Karpas-422 (cell line): ENCODE data around the gene TBC1D17. TPM values are rescaled to one million over a fixed set of nuclear protein-coding genes. Genes with fewer than 3 reads are reported as not detected.
A peak's percentile ranks its signal among the peaks of the same experiment; 100 is the strongest.

Experiments used
- DNase-seq: peaks from one replicate; pipeline ENCODE4 v3.0.0-alpha.2; 2015
- H2AFZ ChIP-seq: fragments of 200-600 bp; sonication (generic); 2 replicates; pipeline ENCODE4 v1.6.1; 2014; ENCODE audit warnings: antibody characterized with exemption, low read length, mixed read lengths
- H3K27ac ChIP-seq: fragments of 200-600 bp; sonication (generic); 2 replicates; pipeline ENCODE4 v1.5.1; 2014; ENCODE audit warnings: mild to moderate bottlenecking, low read length, moderate library complexity
- H3K27me3 ChIP-seq: fragments of 200-600 bp; sonication (generic); 2 replicates; pipeline ENCODE4 v1.6.1; 2014; ENCODE audit warnings: low read length, mixed read lengths
- H3K36me3 ChIP-seq: fragments of 200-600 bp; sonication (generic); 2 replicates; pipeline ENCODE4 v1.6.1; 2014; ENCODE audit warnings: low read length, mixed read lengths; ENCODE audit not compliant: insufficient read depth
- H3K4me1 ChIP-seq: fragments of 200-600 bp; sonication (generic); 2 replicates; pipeline ENCODE4 v1.6.1; 2014; ENCODE audit warnings: mild to moderate bottlenecking, low read length, mixed read lengths
- H3K4me2 ChIP-seq: fragments of 200-600 bp; sonication (generic); 2 replicates; pipeline ENCODE4 v1.6.1; 2014; ENCODE audit warnings: low read length, low read depth, mild to moderate bottlenecking; ENCODE audit not compliant: poor library complexity, severe bottlenecking
- H3K4me3 ChIP-seq: fragments of 200-600 bp; sonication (generic); 2 replicates; pipeline ENCODE4 v1.5.1; 2014; ENCODE audit warnings: mild to moderate bottlenecking, antibody characterized with exemption, low read length, mixed read lengths
- H3K79me2 ChIP-seq: fragments of 200-600 bp; sonication (generic); 2 replicates; pipeline ENCODE4 v1.6.1; 2014; ENCODE audit warnings: mild to moderate bottlenecking, low read length, mixed read lengths
- H3K9ac ChIP-seq: fragments of 200-600 bp; sonication (generic); 2 replicates; pipeline ENCODE4 v1.6.0; 2014; ENCODE audit warnings: low read length
- H3K9me2 ChIP-seq: fragments of 200-600 bp; sonication (generic), shearing (Covaris generic); replicated peaks from 2 replicates; pipeline ENCODE4 v1.6.0; 2014; ENCODE audit warnings: mild to moderate bottlenecking, low read length, moderate library complexity; ENCODE audit not compliant: insufficient read depth
- H3K9me3 ChIP-seq: fragments of 300-700, 200-600 bp; sonication (generic); 2 replicates; pipeline ENCODE4 v1.6.1; 2014; ENCODE audit warnings: low read length, mixed read lengths
- H4K20me1 ChIP-seq: fragments of 200-600 bp; sonication (generic); 2 replicates; pipeline ENCODE4 v1.6.1; 2014; ENCODE audit warnings: mild to moderate bottlenecking, antibody characterized with exemption, low read length, low read depth; ENCODE audit not compliant: insufficient read depth
- total RNA-seq: library from RNA; depleted of rRNA; stranded (reverse); fragments of >200 nt; shearing (Covaris generic); gene quantifications from 2 replicates; pipeline ENCODE4 v1.2.3, GENCODE V29; 2014; ENCODE audit warnings: low replicate concordance

The TBC1D17 gene
- total RNA-seq, 1 experiment from 2014 or later, result 13.6 TPM

GRCh38 chr19:49844138-49845095, 33.1 kb upstream of the TBC1D17 start:
- H3K79me2 ChIP-seq, result no peaks in the 10 kb centered on the region
- H3K4me1 ChIP-seq, result peaks cover 22% of the 10 kb centered on the region
- no peaks in the 10 kb centered on the region for H3K9me2 ChIP-seq
- no peak overlapping the region for H3K27ac ChIP-seq
- no peaks in the 10 kb centered on the region; the same call in 1 of the 2 replicates for H3K9me3 ChIP-seq
- H4K20me1 ChIP-seq, result 0 out of 2 replicates have a peak, but pooled peaks cover 4% of the 10 kb centered on the region
- no peak overlapping the region for H3K4me2 ChIP-seq
- H3K9ac ChIP-seq, result peak overlapping the region; percentile 34; the same call in 1 of the 2 replicates
- H3K27me3 ChIP-seq, result no peaks in the 10 kb centered on the region
- peaks cover 5% of the 10 kb centered on the region; the same call in 1 of the 2 replicates for H3K36me3 ChIP-seq
- DNase-seq, result peak; percentile 59
- no peak overlapping the region for H2AFZ ChIP-seq
- no peak overlapping the region for H3K4me3 ChIP-seq

GRCh38 chr19:49845414-49845813, 32.1 kb upstream of the TBC1D17 start:
- peak; percentile 64 for DNase-seq
- Histone ChIP-seq H3K9ac (no peak overlapping the region), H3K79me2 (no peaks in the 10 kb centered on the region), H3K4me3 (no peak overlapping the region), H3K27me3 (no peaks in the 10 kb centered on the region), H4K20me1 (0 out of 2 replicates have a peak, but pooled peaks cover 5% of the 10 kb centered on the region), H3K4me1 (peaks cover 28% of the 10 kb centered on the region), H3K9me2 (no peaks in the 10 kb centered on the region), H2AFZ (no peak overlapping the region), H3K4me2 (no peak overlapping the region), H3K9me3 (no peaks in the 10 kb centered on the region; the same call in 1 of the 2 replicates), H3K27ac (no peak overlapping the region), H3K36me3 (no peaks in the 10 kb centered on the region; the same call in 1 of the 2 replicates)

GRCh38 chr19:49846408-49846807, 31.1 kb upstream of the TBC1D17 start:
- Histone ChIP-seq H2AFZ (no peak overlapping the region), H3K4me3 (no peak overlapping the region), H3K79me2 (no peaks in the 10 kb centered on the region), H3K4me2 (no peak overlapping the region), H3K4me1 (peaks cover 31% of the 10 kb centered on the region), H3K36me3 (no peaks in the 10 kb centered on the region; the same call in 1 of the 2 replicates), H3K27me3 (no peaks in the 10 kb centered on the region), H4K20me1 (0 out of 2 replicates have a peak, but pooled peaks cover 5% of the 10 kb centered on the region), H3K27ac (no peak overlapping the region), H3K9me3 (no peaks in the 10 kb centered on the region; the same call in 1 of the 2 replicates), H3K9me2 (no peaks in the 10 kb centered on the region), H3K9ac (no peak overlapping the region)
- DNase-seq, result no peak

GRCh38 chr19:49847731-49848696, 29.5 kb upstream of the TBC1D17 start:
- Histone ChIP-seq H3K27ac (no peak overlapping the region), H3K9ac (no peak overlapping the region), H3K4me3 (no peak overlapping the region), H3K4me1 (peaks cover 38% of the 10 kb centered on the region), H3K4me2 (no peak overlapping the region), H3K27me3 (no peaks in the 10 kb centered on the region), H3K79me2 (peaks cover 14% of the 10 kb centered on the region), H2AFZ (no peak overlapping the region), H3K9me3 (no peaks in the 10 kb centered on the region; the same call in 1 of the 2 replicates), H3K9me2 (no peaks in the 10 kb centered on the region), H4K20me1 (peaks cover 18% of the 10 kb centered on the region), H3K36me3 (no peaks in the 10 kb centered on the region; the same call in 1 of the 2 replicates)
- DNase-seq, result peak; percentile 67

- no peak overlapping the region for H3K4me2 ChIP-seq
- H3K27me3 ChIP-seq, result no peaks in the 10 kb centered on the region
- no peak overlapping the region for H2AFZ ChIP-seq
- H3K9ac ChIP-seq, result no peak overlapping the region
- H3K79me2 ChIP-seq, result peaks cover 23% of the 10 kb centered on the region
- H3K9me2 ChIP-seq, result no peaks in the 10 kb centered on the region
- H3K4me1 ChIP-seq, result peaks cover 38% of the 10 kb centered on the region
- no peak for DNase-seq
- H3K4me3 ChIP-seq, result no peak overlapping the region
- no peak overlapping the region for H3K27ac ChIP-seq
- H4K20me1 ChIP-seq, result peaks cover 25% of the 10 kb centered on the region
- no peaks in the 10 kb centered on the region; the same call in 1 of the 2 replicates for H3K9me3 ChIP-seq
- no peaks in the 10 kb centered on the region; the same call in 1 of the 2 replicates for H3K36me3 ChIP-seq
These were observed 28.6 kb upstream of the TBC1D17 start for GRCh38 chr19:49848938-49849337.

- H3K9me3 ChIP-seq, result no peaks in the 10 kb centered on the region; the same call in 1 of the 2 replicates
- H3K9ac ChIP-seq, result no peak overlapping the region
- H3K27me3 ChIP-seq, result no peaks in the 10 kb centered on the region
- no peaks in the 10 kb centered on the region; the same call in 1 of the 2 replicates for H3K36me3 ChIP-seq
- peak overlapping the region; percentile 72 for H3K4me3 ChIP-seq
- DNase-seq, result no peak
- no peaks in the 10 kb centered on the region for H3K9me2 ChIP-seq
- H3K4me1 ChIP-seq, result peaks cover 33% of the 10 kb centered on the region
- no peak overlapping the region for H2AFZ ChIP-seq
- peaks cover 29% of the 10 kb centered on the region for H3K79me2 ChIP-seq
- no peak overlapping the region for H3K27ac ChIP-seq
- H3K4me2 ChIP-seq, result peak overlapping the region; percentile 92
- H4K20me1 ChIP-seq, result peaks cover 32% of the 10 kb centered on the region
These were observed 27.9 kb upstream of the TBC1D17 start for GRCh38 chr19:49849433-49850220.

GRCh38 chr19:49850221-49850486, 27.3 kb upstream of the TBC1D17 start:
- Histone ChIP-seq H3K4me3 (peak overlapping the region; percentile 72), H3K4me2 (peak overlapping the region; percentile 92), H3K9me3 (no peaks in the 10 kb centered on the region; the same call in 1 of the 2 replicates), H3K79me2 (peaks cover 29% of the 10 kb centered on the region), H3K4me1 (peaks cover 30% of the 10 kb centered on the region), H3K9ac (peak overlapping the region; percentile 85; the same call in 1 of the 2 replicates), H2AFZ (no peak overlapping the region; the same call in 1 of the 2 replicates), H3K9me2 (no peaks in the 10 kb centered on the region), H3K36me3 (peaks cover 3% of the 10 kb centered on the region; the same call in 1 of the 2 replicates), H3K27me3 (no peaks in the 10 kb centered on the region), H4K20me1 (peaks cover 35% of the 10 kb centered on the region), H3K27ac (no peak overlapping the region)
- DNase-seq, result no peak
